Heart left ventricle (tissue), 16 donors: Measurements from ENCODE around the gene COL23A1. TPM values are rescaled to one million over a fixed set of nuclear protein-coding genes. Genes with fewer than 3 reads are reported as not detected.

Experiments used
- ATAC-seq, 4 donors: fragments of 200-7000 bp; cut with Tn5 transposase; one replicate each; pipeline ENCODE4 v1.9.1; 2020 to 2022; ENCODE audit warnings: moderate library complexity in 4 of 4, mild to moderate bottlenecking in 3 of 4, moderate number of reproducible peaks in 1 of 4
- DNase-seq, 5 donors: peaks; one replicate each; pipeline ENCODE4 v3.0.0-alpha.2; 2020
- H3K27ac ChIP-seq, 12 donors: fragments of 200-600 bp; sonication (generic) in 4 of 12; one replicate each; pipeline versions ENCODE4 v1.5.0 to v1.8.0; 2016 to 2022; ENCODE audit warnings: mild to moderate bottlenecking in 2 of 12
- H3K27me3 ChIP-seq, 9 donors: fragments of 200-600 bp; sonication (generic) in 2 of 9; one replicate each; pipeline versions ENCODE4 v1.5.1 to v1.8.0; 2016 to 2022; ENCODE audit warnings: mild to moderate bottlenecking in 3 of 9
- H3K36me3 ChIP-seq, 9 donors: fragments of 200-600 bp; sonication (generic) in 2 of 9; one replicate each; pipeline versions ENCODE4 v1.5.0 to v1.8.0; 2018 to 2022; ENCODE audit warnings: mild to moderate bottlenecking in 2 of 9
- H3K4me1 ChIP-seq, 12 donors: fragments of 200-600 bp; sonication (generic) in 4 of 12; one replicate each; pipeline versions ENCODE4 v1.5.0 to v1.8.0; 2016 to 2022; ENCODE audit warnings: mild to moderate bottlenecking in 3 of 12
- H3K4me3 ChIP-seq, 12 donors: fragments of 200-600 bp; sonication (generic) in 4 of 12; one replicate each; pipeline versions ENCODE4 v1.5.0 to v1.8.0; 2017 to 2022; ENCODE audit warnings: mild to moderate bottlenecking in 9 of 12, moderate library complexity in 4 of 12
- H3K9me3 ChIP-seq, 12 donors: fragments of 200-600 bp; sonication (generic) in 4 of 12; one replicate each; pipeline versions ENCODE4 v1.5.0 to v1.8.0; 2016 to 2022; ENCODE audit warnings: mild to moderate bottlenecking in 1 of 12
- POLR2A ChIP-seq, 2 donors: fragments of 450-650 bp; IDR thresholded peaks; one replicate each; pipeline ENCODE4 v1.6.1; 2017; ENCODE audit warnings: antibody characterized with exemption in 2 of 2, mild to moderate bottlenecking in 2 of 2, moderate library complexity in 2 of 2
- WGBS, 4 donors: extraction: QIAGEN DNeasy Blood & Tissue Kit in 2 of 4; methylation state at CpG; one replicate each; pipeline versions ENCODE4 v1.1.5 to v1.1.7; 2013 to 2018; 5-methylcytosine and 5-hydroxymethylcytosine counted together
- intact Hi-C, 10 donors: fragments of 100-400 bp; cut with DNase I; formaldehyde crosslinking; loops; one replicate each; pipeline versions ENCODE4 v1.11.1 to v1.14.2; 2022
- polyA plus RNA-seq, 2 donors: library from polyadenylated mRNA; stranded (reverse); fragments of 200-250 nt; gene quantifications; one replicate each; pipeline ENCODE4 v1.2.3, GENCODE V29; 2013
- total RNA-seq, 9 donors: library from RNA; depleted of rRNA in 2 of 9; stranded (reverse); fragments of >200 nt in 2 of 9; fragmentation: NEBNext Ultra II Directional in 3 of 9; extraction: Animal tissue kit (Norgen Biotek cat#: 25700) in 3 of 9; gene quantifications; one replicate each; pipeline versions ENCODE4 v1.1.0 to v1.2.4, GENCODE V29; 2016 to 2023
- TF ChIP-seq, protein P1 (sequence below), 12 donors: fragments of 200-600 bp; sonication (generic) in 4 of 12; IDR thresholded peaks; one replicate each; pipeline versions ENCODE4 v1.5.0 to v1.8.0; 2018 to 2022; ENCODE audit warnings: antibody characterized with exemption in 12 of 12, mild to moderate bottlenecking in 5 of 12
- donor health status: ischemic (EF 13 %, LVEDD 7.1; RV severe dilation, severe dysfunction).
- donor health status: healthy with polysubstance abuse.
- donor health status: DM: no; HTN: yes; CAD: no.
- donor health status: DM: no; HTN: no; CAD: no.
- donor health status: ischemic (EF 25% LVEDD 6.9; RV normal size, moderate dysfunction).
- donor health status: ischemic (EF 25% LVEDD 5.7; RV mildly dilated, moderate dysfunction).
- donor health status: healthy.
- donor health status: DM: yes; HTN: yes; CAD: no.
- donor health status: ischemic (EF 35%, LVEDD 5.7; RV mildly dilated, moderate dysfunction).
- donor health status: nonischemic (EF 11% LVEDD 7.7; RV severe dilation, severe dysfunction).
- donor health status: DM: yes; HTN: yes; CAD: no.
- donor health status: PGD.
- donor health status: ischemic (EF 29% LVEDD 5.4; RV normal size, mild dysfunction).
- donor health status: nonischemic (EF 23%, LVEDD 6.1; RV moderate dilation, normal function).

COL23A1 gene
- total and polyA plus RNA-seq, 11 donors, result 6.0 to 33.0 (median 18.8) TPM

- H3K4me1 ChIP-seq, result peaks cover 5 to 35% (median 21%) of the 10 kb centered on the region in 12 donors
- no peak for TF ChIP-seq POLR2A (IDR thresholded peaks at IDR 0.05)
- TF ChIP-seq, protein P1, sequence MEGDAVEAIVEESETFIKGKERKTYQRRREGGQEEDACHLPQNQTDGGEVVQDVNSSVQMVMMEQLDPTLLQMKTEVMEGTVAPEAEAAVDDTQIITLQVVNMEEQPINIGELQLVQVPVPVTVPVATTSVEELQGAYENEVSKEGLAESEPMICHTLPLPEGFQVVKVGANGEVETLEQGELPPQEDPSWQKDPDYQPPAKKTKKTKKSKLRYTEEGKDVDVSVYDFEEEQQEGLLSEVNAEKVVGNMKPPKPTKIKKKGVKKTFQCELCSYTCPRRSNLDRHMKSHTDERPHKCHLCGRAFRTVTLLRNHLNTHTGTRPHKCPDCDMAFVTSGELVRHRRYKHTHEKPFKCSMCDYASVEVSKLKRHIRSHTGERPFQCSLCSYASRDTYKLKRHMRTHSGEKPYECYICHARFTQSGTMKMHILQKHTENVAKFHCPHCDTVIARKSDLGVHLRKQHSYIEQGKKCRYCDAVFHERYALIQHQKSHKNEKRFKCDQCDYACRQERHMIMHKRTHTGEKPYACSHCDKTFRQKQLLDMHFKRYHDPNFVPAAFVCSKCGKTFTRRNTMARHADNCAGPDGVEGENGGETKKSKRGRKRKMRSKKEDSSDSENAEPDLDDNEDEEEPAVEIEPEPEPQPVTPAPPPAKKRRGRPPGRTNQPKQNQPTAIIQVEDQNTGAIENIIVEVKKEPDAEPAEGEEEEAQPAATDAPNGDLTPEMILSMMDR (IDR thresholded peaks at IDR 0.05), result no peak
- H3K4me3 ChIP-seq, result no peak overlapping the region
- 91 to 96% (median 93%) methylated on average over 11 of the region's 11 CpGs for WGBS, 4 donors
- H3K27me3 ChIP-seq, result no peaks in the 10 kb centered on the region
- H3K27ac ChIP-seq, result no peak overlapping the region
- ATAC-seq, result no peak
- peak in 1 of 5 donors; percentile 11 for DNase-seq
- peaks cover 0 to 69% (median 45%) of the 10 kb centered on the region in 9 donors for H3K36me3 ChIP-seq
- intact Hi-C loops, result loop anchor here in 1 of 10 donors (2.0 kb wide), 1 partner anchor 24 kb away; the partner anchor contains the start of gene HNRNPAB
- H3K9me3 ChIP-seq, result no peaks in the 10 kb centered on the region
Measured at GRCh38 chr5:178228609-178229008, 361.6 kb downstream of the COL23A1 start.

DNA sequence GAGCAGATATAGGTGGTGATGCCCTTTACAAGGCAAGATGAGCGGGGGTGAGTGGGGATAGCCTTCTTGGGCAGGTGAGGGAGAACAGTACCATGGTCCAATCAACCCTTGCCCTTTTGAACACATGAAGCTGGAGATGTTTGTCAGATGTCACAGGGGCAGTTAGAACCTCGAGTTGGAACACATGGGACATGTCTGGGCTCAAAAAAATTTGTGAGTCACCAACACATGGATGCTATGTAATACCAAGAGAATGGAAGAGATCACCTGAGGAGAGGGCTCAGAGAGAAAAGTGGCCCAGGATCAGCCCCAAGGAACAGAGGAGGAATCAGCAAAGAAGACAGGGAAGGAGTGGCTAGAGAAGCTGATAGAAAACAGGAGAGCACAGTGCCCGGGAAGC lies 362.3 kb downstream of the COL23A1 start:
- no peak for TF ChIP-seq POLR2A (IDR thresholded peaks at IDR 0.05)
- TF ChIP-seq, protein P1 (IDR thresholded peaks at IDR 0.05), result no peak
- intact Hi-C loops, result loop anchor here in 1 of 10 donors (2.0 kb wide), 1 partner anchor 23 kb away; the partner anchor contains the start of gene HNRNPAB
- H3K4me3 ChIP-seq, result no peak overlapping the region
- DNase-seq (no peak), ATAC-seq (no peak)
- WGBS, 4 donors, result 86 to 92% (median 90%) methylated on average over 3 of the region's 3 CpGs
- H3K36me3 ChIP-seq, result peaks cover 0 to 76% (median 45%) of the 10 kb centered on the region in 9 donors
- peaks cover 5 to 29% (median 21%) of the 10 kb centered on the region in 12 donors for H3K4me1 ChIP-seq
- no peaks in the 10 kb centered on the region for H3K27me3 ChIP-seq
- no peaks in the 10 kb centered on the region for H3K9me3 ChIP-seq
- no peak overlapping the region for H3K27ac ChIP-seq

- 72 to 99% (median 92%) methylated on average over 4 of the region's 4 CpGs for WGBS, 4 donors
- Histone ChIP-seq H3K27me3 (no peaks in the 10 kb centered on the region), H3K36me3 (peaks cover 0 to 83% (median 47%) of the 10 kb centered on the region in 9 donors), H3K9me3 (no peaks in the 10 kb centered on the region), H3K4me1 (peaks cover 5 to 26% (median 19%) of the 10 kb centered on the region in 12 donors), H3K27ac (no peak overlapping the region), H3K4me3 (no peak overlapping the region)
- intact Hi-C loops, result no loop called here
- ATAC-seq, result no peak
- DNase-seq, result no peak
- no peak for TF ChIP-seq POLR2A (IDR thresholded peaks at IDR 0.05)
- TF ChIP-seq, protein P1 (IDR thresholded peaks at IDR 0.05), result no peak
Measured at GRCh38 chr5:178227138-178227659, 363.0 kb downstream of the COL23A1 start.

DNA sequence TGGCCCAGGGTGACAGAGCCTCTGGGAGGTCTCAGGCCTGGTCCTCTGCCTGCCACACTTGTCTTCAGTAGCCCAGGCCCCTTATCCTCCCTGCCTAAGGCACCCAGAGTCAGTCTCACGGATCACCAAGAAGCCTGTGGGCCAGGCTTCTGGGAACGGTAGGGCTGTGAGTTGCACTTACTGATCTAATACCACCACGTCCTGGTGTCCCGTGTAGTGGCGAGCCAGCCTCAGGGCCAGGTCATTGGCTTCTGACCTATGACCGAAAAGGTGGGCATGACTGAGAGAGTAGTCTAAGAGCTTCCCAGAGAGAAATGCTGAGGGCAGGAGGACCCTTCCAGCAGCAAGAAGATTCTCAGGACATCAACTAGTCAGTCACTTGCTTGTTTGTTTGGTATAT lies 365.0 kb downstream of the COL23A1 start:
- ATAC-seq (no peak), DNase-seq (peak in 1 of 5 donors; percentile 12)
- intact Hi-C loops, result no loop called here
- Histone ChIP-seq H3K27me3 (no peaks in the 10 kb centered on the region), H3K4me1 (peaks cover 0 to 27% (median 3%) of the 10 kb centered on the region in 12 donors), H3K4me3 (no peak overlapping the region), H3K9me3 (no peaks in the 10 kb centered on the region), H3K27ac (no peak overlapping the region), H3K36me3 (peaks cover 0 to 98% (median 55%) of the 10 kb centered on the region in 9 donors)
- WGBS, 4 donors, result 84 to 94% (median 89%) methylated on average over 5 to 6 of the region's 6 CpGs
- TF ChIP-seq, protein P1 (IDR thresholded peaks at IDR 0.05), result no peak
- no peak for TF ChIP-seq POLR2A (IDR thresholded peaks at IDR 0.05)
